ENCODE measurements around the gene KDM4B.
A peak's percentile ranks its signal among the peaks of the same experiment; 100 is the strongest.

DNA sequence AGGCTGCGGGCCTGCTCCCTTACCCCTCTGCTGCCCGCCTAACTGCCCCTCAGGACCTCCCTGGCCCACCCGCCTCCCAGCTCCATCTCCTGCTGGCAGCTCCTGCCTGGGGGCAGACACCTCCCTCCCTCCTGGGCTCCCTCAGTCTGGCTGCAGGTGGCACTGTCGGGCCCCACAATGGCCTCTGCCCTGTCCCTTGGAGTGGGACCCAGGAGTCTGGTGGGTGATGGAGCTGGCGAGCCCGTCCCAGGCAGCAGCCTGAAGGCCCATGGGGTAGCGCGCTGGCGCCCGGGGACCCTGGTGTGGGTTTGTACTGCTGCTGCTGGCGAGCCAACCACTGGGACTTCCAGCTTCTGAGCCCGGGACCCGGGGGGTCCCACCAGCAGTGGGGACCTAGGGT is 83.6 kb downstream of the KDM4B start:
- no peak for TF ChIP-seq TAF1 (IDR thresholded peaks at IDR 0.05; ENCODE audit: borderline replicate concordance, low read depth, low read length)
- TF ChIP-seq SKIL (IDR thresholded peaks at IDR 0.05; ENCODE audit: low read depth, poor library complexity, severe bottlenecking), result no peak
- TF ChIP-seq, protein P1, sequence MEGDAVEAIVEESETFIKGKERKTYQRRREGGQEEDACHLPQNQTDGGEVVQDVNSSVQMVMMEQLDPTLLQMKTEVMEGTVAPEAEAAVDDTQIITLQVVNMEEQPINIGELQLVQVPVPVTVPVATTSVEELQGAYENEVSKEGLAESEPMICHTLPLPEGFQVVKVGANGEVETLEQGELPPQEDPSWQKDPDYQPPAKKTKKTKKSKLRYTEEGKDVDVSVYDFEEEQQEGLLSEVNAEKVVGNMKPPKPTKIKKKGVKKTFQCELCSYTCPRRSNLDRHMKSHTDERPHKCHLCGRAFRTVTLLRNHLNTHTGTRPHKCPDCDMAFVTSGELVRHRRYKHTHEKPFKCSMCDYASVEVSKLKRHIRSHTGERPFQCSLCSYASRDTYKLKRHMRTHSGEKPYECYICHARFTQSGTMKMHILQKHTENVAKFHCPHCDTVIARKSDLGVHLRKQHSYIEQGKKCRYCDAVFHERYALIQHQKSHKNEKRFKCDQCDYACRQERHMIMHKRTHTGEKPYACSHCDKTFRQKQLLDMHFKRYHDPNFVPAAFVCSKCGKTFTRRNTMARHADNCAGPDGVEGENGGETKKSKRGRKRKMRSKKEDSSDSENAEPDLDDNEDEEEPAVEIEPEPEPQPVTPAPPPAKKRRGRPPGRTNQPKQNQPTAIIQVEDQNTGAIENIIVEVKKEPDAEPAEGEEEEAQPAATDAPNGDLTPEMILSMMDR (IDR thresholded peaks at IDR 0.05 in 2 of 3, conservative IDR thresholded peaks at IDR 0.05 in 1 of 3; ENCODE audit: control insufficient read depth in 2 of 3, extremely low read depth in 1 of 3, insufficient read depth in 1 of 3, low read depth in 3 of 3, low read length in 3 of 3), result peak in 1 of 3 experiments; percentile 24; a peak in 1 of 6 replicates

Measured in GM12878 (cell line).